HepG2 (cell line): Measurements from ENCODE around the gene TMEM50B. TPM values are rescaled to one million over a fixed set of nuclear protein-coding genes. Genes with fewer than 3 reads are reported as not detected.

Source experiments
- BCL6 ChIP-seq: IDR thresholded peaks from 2 replicates; pipeline ENCODE4 v1.6.1; 2016; ENCODE audit warnings: missing genetic modification reagents, missing compliant biosample characterization
- CSRNP1 ChIP-seq: sonication (generic); formaldehyde crosslinking; IDR thresholded peaks from 2 replicates; pipeline ENCODE4 v1.8.1; 2023; ENCODE audit warnings: mild to moderate bottlenecking, missing genetic modification reagents
- EED ChIP-seq: sonication (generic); formaldehyde crosslinking; IDR thresholded peaks from 2 replicates; pipeline ENCODE4 v1.5.0; 2020; ENCODE audit warnings: mild to moderate bottlenecking, missing genetic modification reagents
- ERF ChIP-seq: IDR thresholded peaks from 2 replicates; pipeline ENCODE4 v1.6.1; 2018; ENCODE audit warnings: missing biosample characterization, missing genetic modification reagents
- GABPA ChIP-seq, 2 experiments: IDR thresholded peaks; 2 replicates each; pipeline ENCODE4 v1.6.1; 2011 to 2016; ENCODE audit warnings: low read depth in 2 of 2, low read length in 1 of 2, missing biosample characterization in 1 of 2, missing genetic modification characterization in 1 of 2
- GABPB1 ChIP-seq: IDR thresholded peaks from 2 replicates; pipeline ENCODE4 v1.6.1; 2016; ENCODE audit warnings: mild to moderate bottlenecking, missing genetic modification reagents, moderate library complexity, missing compliant biosample characterization
- HOXA3 ChIP-seq: sonication (generic); formaldehyde crosslinking; IDR thresholded peaks from 2 replicates; pipeline ENCODE4 v1.5.0; 2020; ENCODE audit warnings: missing genetic modification reagents
- ISL2 ChIP-seq: sonication (generic); formaldehyde crosslinking; IDR thresholded peaks from 2 replicates; pipeline ENCODE4 v1.5.0; 2020; ENCODE audit warnings: missing genetic modification reagents
- MAFG ChIP-seq: sonication (generic); formaldehyde crosslinking; IDR thresholded peaks from 2 replicates; pipeline ENCODE4 v1.5.1; 2020; ENCODE audit warnings: mild to moderate bottlenecking, missing genetic modification reagents
- MIER3 ChIP-seq: IDR thresholded peaks from 2 replicates; pipeline ENCODE4 v1.6.1; 2016; ENCODE audit warnings: missing compliant biosample characterization, borderline replicate concordance
- PHF8 ChIP-seq: sonication (generic); formaldehyde crosslinking; IDR thresholded peaks from 2 replicates; pipeline ENCODE4 v1.5.0; 2020; ENCODE audit warnings: missing genetic modification reagents
- PRDM4 ChIP-seq: sonication (generic); formaldehyde crosslinking; IDR thresholded peaks from 2 replicates; pipeline ENCODE4 v1.9.0; 2021; ENCODE audit warnings: missing genetic modification reagents, borderline replicate concordance
- RARA ChIP-seq: IDR thresholded peaks from 2 replicates; pipeline ENCODE4 v1.6.1; 2016; ENCODE audit warnings: missing genetic modification reagents, missing compliant biosample characterization
- SKI ChIP-seq: fragments of 450-650 bp; IDR thresholded peaks from one replicate; pipeline ENCODE4 v1.6.1; 2018; ENCODE audit warnings: mild to moderate bottlenecking; ENCODE audit not compliant: partially characterized antibody
- TBL1XR1 ChIP-seq: fragments of 150-350 bp; IDR thresholded peaks from 2 replicates; pipeline ENCODE4 v1.6.1; 2014; ENCODE audit warnings: borderline replicate concordance, low read length; ENCODE audit not compliant: partially characterized antibody
- TCF7 ChIP-seq: sonication (generic); IDR thresholded peaks from 2 replicates; pipeline ENCODE4 v1.6.1; 2016; ENCODE audit warnings: antibody characterized with exemption, low read depth
- ZBTB14 ChIP-seq: sonication (generic); formaldehyde crosslinking; IDR thresholded peaks from 2 replicates; pipeline ENCODE4 v1.4.0; 2020; ENCODE audit warnings: missing genetic modification reagents
- ZNF143 ChIP-seq: sonication (generic); formaldehyde crosslinking; IDR thresholded peaks from 2 replicates; pipeline ENCODE4 v1.4.0; 2020; ENCODE audit warnings: missing genetic modification reagents
- ZNF557 ChIP-seq: sonication (generic); formaldehyde crosslinking; IDR thresholded peaks from 2 replicates; pipeline ENCODE4 v1.4.0; 2020; ENCODE audit warnings: missing genetic modification reagents
- ZNF737 ChIP-seq: sonication (generic); formaldehyde crosslinking; IDR thresholded peaks from 2 replicates; pipeline ENCODE4 v1.5.0; 2020; ENCODE audit warnings: missing genetic modification reagents, mild to moderate bottlenecking, borderline replicate concordance
- ZSCAN22 ChIP-seq: sonication (generic); formaldehyde crosslinking; IDR thresholded peaks from 2 replicates; pipeline ENCODE4 v1.4.0; 2020; ENCODE audit warnings: mild to moderate bottlenecking, missing genetic modification reagents
- polyA plus RNA-seq, 8 experiments: library from polyadenylated mRNA; depleted of rRNA in 3 of 8; stranded (reverse) in 7 of 8; unstranded in 1 of 8; fragments of >200 nt; fragmentation: Illumina TruSeq in 4 of 8; extraction: Trizol in 4 of 8; gene quantifications; 2 replicates each; pipeline versions ENCODE4 v1.2.1 to v1.2.3, GENCODE V29; 2011 to 2016; ENCODE audit warnings: low read depth in 4 of 8, missing spikeins in 1 of 8, mixed read lengths in 1 of 8; ENCODE audit not compliant: insufficient read depth in 1 of 8
- total RNA-seq, 5 experiments: library from RNA; depleted of rRNA; stranded (reverse); fragments of >200 nt; fragmentation: Illumina TruSeq; extraction: Trizol; gene quantifications; 2 replicates each; pipeline ENCODE4 v1.2.3, GENCODE V29; 2016; ENCODE audit warnings: low read depth in 1 of 5
- TF ChIP-seq, protein P1 (sequence below): sonication (generic); formaldehyde crosslinking; IDR thresholded peaks from 2 replicates; pipeline ENCODE4 v1.4.0; 2020; ENCODE audit warnings: missing genetic modification reagents, mild to moderate bottlenecking, borderline replicate concordance
- TF ChIP-seq, protein P2 (sequence below): sonication (generic); formaldehyde crosslinking; conservative IDR thresholded peaks from 2 replicates; pipeline ENCODE4 v1.5.0; 2020; ENCODE audit warnings: missing genetic modification reagents

TMEM50B gene
- total and polyA plus RNA-seq, 2 of the 13 experiments (the other 11 are each of a cell fraction or from before 2014, with no cell fraction given) = 29.9 to 46.3 TPM

- TF ChIP-seq, protein P1, sequence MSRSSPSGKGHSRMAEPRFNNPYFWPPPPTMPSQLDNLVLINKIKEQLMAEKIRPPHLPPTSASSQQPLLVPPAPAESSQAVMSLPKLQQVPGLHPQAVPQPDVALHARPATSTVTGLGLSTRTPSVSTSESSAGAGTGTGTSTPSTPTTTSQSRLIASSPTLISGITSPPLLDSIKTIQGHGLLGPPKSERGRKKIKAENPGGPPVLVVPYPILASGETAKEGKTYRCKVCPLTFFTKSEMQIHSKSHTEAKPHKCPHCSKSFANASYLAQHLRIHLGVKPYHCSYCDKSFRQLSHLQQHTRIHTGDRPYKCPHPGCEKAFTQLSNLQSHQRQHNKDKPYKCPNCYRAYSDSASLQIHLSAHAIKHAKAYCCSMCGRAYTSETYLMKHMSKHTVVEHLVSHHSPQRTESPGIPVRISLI (CRISPR knock-in tag) = no peak
- TF ChIP-seq ZNF143 = no peak
- peak; percentile 70 for TF ChIP-seq HOXA3 (CRISPR knock-in tag)
- TF ChIP-seq MIER3 (CRISPR knock-in tag) = 0 out of 2 replicates have a peak, but pooled peaks have one; percentile 28
- TF ChIP-seq SKI = peak; percentile 61
- no peak for TF ChIP-seq PRDM4 (CRISPR knock-in tag)
- TF ChIP-seq ZBTB14 (CRISPR knock-in tag) = no peak
- TF ChIP-seq ZNF557 (CRISPR knock-in tag) = no peak
- peak; percentile 46 for TF ChIP-seq GABPB1 (CRISPR knock-in tag)
- TF ChIP-seq, protein P2, sequence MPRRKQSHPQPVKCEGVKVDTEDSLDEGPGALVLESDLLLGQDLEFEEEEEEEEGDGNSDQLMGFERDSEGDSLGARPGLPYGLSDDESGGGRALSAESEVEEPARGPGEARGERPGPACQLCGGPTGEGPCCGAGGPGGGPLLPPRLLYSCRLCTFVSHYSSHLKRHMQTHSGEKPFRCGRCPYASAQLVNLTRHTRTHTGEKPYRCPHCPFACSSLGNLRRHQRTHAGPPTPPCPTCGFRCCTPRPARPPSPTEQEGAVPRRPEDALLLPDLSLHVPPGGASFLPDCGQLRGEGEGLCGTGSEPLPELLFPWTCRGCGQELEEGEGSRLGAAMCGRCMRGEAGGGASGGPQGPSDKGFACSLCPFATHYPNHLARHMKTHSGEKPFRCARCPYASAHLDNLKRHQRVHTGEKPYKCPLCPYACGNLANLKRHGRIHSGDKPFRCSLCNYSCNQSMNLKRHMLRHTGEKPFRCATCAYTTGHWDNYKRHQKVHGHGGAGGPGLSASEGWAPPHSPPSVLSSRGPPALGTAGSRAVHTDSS (CRISPR knock-in tag) = no peak
- TF ChIP-seq PHF8 (CRISPR knock-in tag) = peak; percentile 53
- peak; percentile 56 for TF ChIP-seq RARA (CRISPR knock-in tag)
- no peak for TF ChIP-seq CSRNP1
- no peak for TF ChIP-seq TBL1XR1
- no peak for TF ChIP-seq ZNF737 (CRISPR knock-in tag)
- TF ChIP-seq EED (CRISPR knock-in tag) = no peak
- peak; percentile 44; the same call in 1 of the 2 replicates for TF ChIP-seq BCL6 (CRISPR knock-in tag)
- no peak for TF ChIP-seq ZSCAN22 (CRISPR knock-in tag)
- no peak for TF ChIP-seq GABPA (IDR thresholded peaks at IDR 0.05; ENCODE audit: low read depth, low read length)
- TF ChIP-seq GABPA (CRISPR knock-in tag; IDR thresholded peaks at IDR 0.05; ENCODE audit: low read depth) = no peak
- TF ChIP-seq ISL2 (CRISPR knock-in tag) = 0 out of 2 replicates have a peak, but pooled peaks have one; percentile 16
- TF ChIP-seq ERF (CRISPR knock-in tag) = peak; percentile 58; the same call in 1 of the 2 replicates
- peak; percentile 74 for TF ChIP-seq TCF7
- no peak for TF ChIP-seq MAFG
Observed at GRCh38 chr21:33412832-33413519, 66.8 kb downstream of the TMEM50B start (continued).
